Stimulated activated memory B cell treated with anti-CD40 and anti-IgM and Interleukin-4, amounts not matched to agents 10 μg/mL and 1 μg/mL and 100 μg/mL, for 72 hours (primary cell): ENCODE results near the gene DHX16.

Experiments
- ATAC-seq: fragments of 150-1000 bp; cut with Tn5 transposase; 2 replicates; pipeline ENCODE4 v1.10.0; 2021
- H3K27ac Mint-ChIP-seq: one replicate; pipeline ENCODE4 v1.8.0; 2022; ENCODE audit warnings: mild to moderate bottlenecking, mixed read lengths
- H3K27me3 Mint-ChIP-seq: one replicate; pipeline ENCODE4 v1.8.0; 2022; ENCODE audit warnings: mixed read lengths
- H3K36me3 Mint-ChIP-seq: one replicate; pipeline ENCODE4 v1.8.0; 2022; ENCODE audit warnings: mixed read lengths
- H3K4me1 Mint-ChIP-seq: one replicate; pipeline ENCODE4 v1.8.0; 2022; ENCODE audit warnings: mixed read lengths
- H3K4me3 Mint-ChIP-seq: one replicate; pipeline ENCODE4 v1.8.0; 2022; ENCODE audit warnings: mild to moderate bottlenecking, moderate library complexity, mixed read lengths
- H3K9me3 Mint-ChIP-seq: one replicate; pipeline ENCODE4 v1.8.0; 2022; ENCODE audit warnings: mixed read lengths

Gene DHX16

DNA sequence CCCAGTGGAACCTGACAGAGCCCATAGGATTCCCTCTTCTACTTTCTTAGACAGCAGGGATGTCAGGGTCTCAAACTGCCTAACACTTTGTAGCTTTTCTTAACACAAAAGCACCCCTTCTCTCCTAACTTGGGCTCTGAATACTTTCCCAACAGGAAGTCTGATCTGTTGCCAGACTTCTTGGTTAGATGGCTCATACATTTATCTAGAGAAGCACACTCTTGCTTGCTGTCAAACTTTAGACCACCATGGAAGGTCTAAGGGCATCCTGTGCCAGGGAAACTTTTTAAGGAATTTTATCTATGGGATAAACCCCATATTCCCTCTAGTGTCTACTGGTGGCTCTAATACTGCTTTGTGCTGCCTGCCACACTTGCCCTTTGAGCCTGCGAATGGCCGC lies 29.1 kb downstream of the DHX16 start:
- no peaks in the 10 kb centered on the region for H3K27me3 Mint-ChIP-seq
- H3K27ac Mint-ChIP-seq = no peak overlapping the region
- peaks cover 30% of the 10 kb centered on the region for H3K4me1 Mint-ChIP-seq

GRCh38 chr6:30641048-30641447 lies 31.8 kb downstream of the DHX16 start:
- Mint-ChIP-seq H3K36me3 (peaks cover 37% of the 10 kb centered on the region), H3K4me3 (no peak overlapping the region), H3K9me3 (no peaks in the 10 kb centered on the region), H3K27ac (no peak overlapping the region), H3K27me3 (no peaks in the 10 kb centered on the region), H3K4me1 (peaks cover 18% of the 10 kb centered on the region)
- no peak for ATAC-seq

More for the DNA sequence above, 29.1 kb downstream of the DHX16 start:
- H3K36me3 Mint-ChIP-seq = peaks cover 36% of the 10 kb centered on the region
- H3K4me3 Mint-ChIP-seq = no peak overlapping the region
- H3K9me3 Mint-ChIP-seq = no peaks in the 10 kb centered on the region
- no peak for ATAC-seq

- ATAC-seq = no peak
- Mint-ChIP-seq H3K4me3 (no peak overlapping the region), H3K9me3 (no peaks in the 10 kb centered on the region), H3K27ac (no peak overlapping the region), H3K27me3 (no peaks in the 10 kb centered on the region), H3K4me1 (peaks cover 12% of the 10 kb centered on the region), H3K36me3 (peaks cover 37% of the 10 kb centered on the region)
Observed at GRCh38 chr6:30640481-30640880, 32.3 kb downstream of the DHX16 start.

- H3K36me3 Mint-ChIP-seq = peaks cover 41% of the 10 kb centered on the region
- no peak for ATAC-seq
- no peaks in the 10 kb centered on the region for H3K27me3 Mint-ChIP-seq
- no peaks in the 10 kb centered on the region for H3K9me3 Mint-ChIP-seq
- peaks cover 7% of the 10 kb centered on the region for H3K4me1 Mint-ChIP-seq
- H3K27ac Mint-ChIP-seq = no peak overlapping the region
- no peak overlapping the region for H3K4me3 Mint-ChIP-seq
Observed at GRCh38 chr6:30635834-30636233, 37.0 kb downstream of the DHX16 start.

- Mint-ChIP-seq H3K27me3 (no peaks in the 10 kb centered on the region), H3K4me1 (peaks cover 29% of the 10 kb centered on the region), H3K4me3 (peak within 1 kb of the TSS; percentile 96), H3K27ac (peak within 1 kb of the TSS; percentile 86), H3K9me3 (no peaks in the 10 kb centered on the region), H3K36me3 (peaks cover 46% of the 10 kb centered on the region)
- ATAC-seq = peak; percentile 99
Observed at GRCh38 chr6:30626484-30627366, 46.1 kb downstream of the DHX16 start, which contains the start of gene ATAT1. TSS of gene ATAT1 (plus strand) at chr6:30626874.

- peak overlapping the region; percentile 86 for H3K27ac Mint-ChIP-seq
- H3K4me1 Mint-ChIP-seq = peaks cover 29% of the 10 kb centered on the region
- ATAC-seq = no peak
- peaks cover 36% of the 10 kb centered on the region for H3K36me3 Mint-ChIP-seq
- no peaks in the 10 kb centered on the region for H3K9me3 Mint-ChIP-seq
- H3K27me3 Mint-ChIP-seq = no peaks in the 10 kb centered on the region
- H3K4me3 Mint-ChIP-seq = no peak overlapping the region
Observed at GRCh38 chr6:30625511-30625910, 47.3 kb downstream of the DHX16 start.

- Mint-ChIP-seq H3K4me1 (peaks cover 15% of the 10 kb centered on the region), H3K36me3 (peaks cover 47% of the 10 kb centered on the region)
Observed at GRCh38 chr6:30619561-30619960, 53.2 kb downstream of the DHX16 start.

DNA sequence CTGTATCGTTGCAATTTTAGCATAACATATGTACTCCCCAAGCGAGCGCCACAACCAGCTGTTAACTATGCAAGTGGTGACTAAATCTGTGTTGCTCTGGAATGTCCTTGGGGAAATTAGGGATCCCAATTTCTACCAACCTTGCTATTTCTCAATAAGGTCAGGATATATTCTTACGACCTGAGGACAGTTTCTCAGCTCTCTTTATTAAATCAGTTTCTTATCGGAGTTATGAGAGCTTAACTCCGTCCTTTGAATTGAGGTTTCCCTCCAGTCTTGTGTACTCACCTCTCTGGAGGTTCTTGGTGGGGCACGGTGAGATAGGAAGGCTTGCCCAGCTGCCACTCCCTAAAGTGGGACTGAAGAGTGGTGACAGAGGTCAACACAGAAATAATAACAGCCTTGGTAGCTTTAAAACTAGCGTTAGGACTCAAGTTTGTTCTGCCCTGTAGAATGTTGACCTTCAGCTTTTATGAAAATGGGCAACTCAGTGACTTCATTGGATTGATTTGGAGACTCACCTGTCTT lies 54.5 kb downstream of the DHX16 start:
- no peak for ATAC-seq
- Mint-ChIP-seq H3K36me3 (peaks cover 51% of the 10 kb centered on the region), H3K4me3 (peak overlapping the region; percentile 89), H3K27me3 (no peaks in the 10 kb centered on the region), H3K9me3 (no peaks in the 10 kb centered on the region), H3K27ac (peak overlapping the region; percentile 97), H3K4me1 (peaks cover 28% of the 10 kb centered on the region)

More at GRCh38 chr6:30619561-30619960, 53.2 kb downstream of the DHX16 start:
- no peaks in the 10 kb centered on the region for H3K9me3 Mint-ChIP-seq
- H3K27ac Mint-ChIP-seq = peak overlapping the region; percentile 97
- ATAC-seq = no peak
- H3K27me3 Mint-ChIP-seq = no peaks in the 10 kb centered on the region
- H3K4me3 Mint-ChIP-seq = peak overlapping the region; percentile 89

GRCh38 chr6:30617565-30618269 lies 55.1 kb downstream of the DHX16 start, which contains the start of gene MRPS18B:
TSS of gene MRPS18B (plus strand) at chr6:30617840. CDS start at chr6:30617866, 26 bp downstream.
- Mint-ChIP-seq H3K27ac (peak within 1 kb of the TSS; percentile 97), H3K36me3 (peaks cover 51% of the 10 kb centered on the region), H3K9me3 (no peaks in the 10 kb centered on the region), H3K27me3 (no peaks in the 10 kb centered on the region), H3K4me1 (peaks cover 34% of the 10 kb centered on the region), H3K4me3 (peak within 1 kb of the TSS; percentile 89)
- ATAC-seq = peak; percentile 92

DNA sequence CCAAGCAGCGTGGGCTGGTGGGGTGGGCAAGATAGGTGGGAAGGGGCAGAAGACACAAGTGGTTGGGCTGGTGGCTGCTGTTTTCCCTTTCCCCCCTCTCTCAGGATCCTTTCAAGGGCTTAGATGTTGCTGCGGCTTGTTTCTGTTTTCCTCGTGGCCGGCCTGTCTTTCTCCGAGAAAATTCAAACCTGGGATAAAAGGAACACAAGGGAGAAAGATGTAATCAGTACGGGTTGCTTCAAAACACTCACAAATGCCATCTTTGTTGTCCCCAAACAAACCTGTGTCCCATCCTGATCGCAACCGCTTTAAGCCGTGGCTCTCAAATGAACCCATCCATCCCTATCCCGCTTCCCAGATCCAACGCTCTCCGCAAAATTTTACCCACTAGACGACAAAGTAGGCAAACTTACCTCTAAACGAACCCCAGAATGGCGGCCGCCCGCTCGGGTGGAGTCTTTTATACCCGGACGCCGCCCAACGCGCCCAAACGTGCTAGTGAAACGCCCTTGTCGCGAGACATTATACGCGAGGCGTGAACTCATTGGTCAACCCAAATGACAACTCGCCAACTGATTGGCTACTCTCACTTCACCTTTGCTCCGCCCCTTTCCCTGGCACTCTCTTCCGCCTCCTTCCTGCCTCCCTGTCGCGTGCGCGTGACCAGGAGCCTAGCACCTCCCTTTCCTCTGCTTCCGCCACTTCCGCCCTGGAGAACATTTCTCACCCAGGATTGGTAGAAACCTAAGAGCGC lies 55.8 kb downstream of the DHX16 start, which contains the start of gene PPP1R10:
Gene PPP1R10, minus strand, starts transcription at position 433 of the 754 bp plus-strand sequence. CDS start 7,299 bp downstream, outside the sequence.
- peaks cover 38% of the 10 kb centered on the region for H3K4me1 Mint-ChIP-seq
- peaks cover 47% of the 10 kb centered on the region for H3K36me3 Mint-ChIP-seq

GRCh38 chr6:30615958-30616810 lies 56.6 kb downstream of the DHX16 start:
- Mint-ChIP-seq H3K9me3 (no peaks in the 10 kb centered on the region), H3K4me3 (peak overlapping the region; percentile 89), H3K36me3 (peaks cover 53% of the 10 kb centered on the region), H3K27me3 (no peaks in the 10 kb centered on the region), H3K27ac (peak overlapping the region; percentile 97), H3K4me1 (peaks cover 46% of the 10 kb centered on the region)
- no peak for ATAC-seq

More for the DNA sequence above, 55.8 kb downstream of the DHX16 start, which contains the start of gene PPP1R10:
- no peaks in the 10 kb centered on the region for H3K9me3 Mint-ChIP-seq
- peak within 1 kb of the TSS; percentile 89 for H3K4me3 Mint-ChIP-seq
- H3K27me3 Mint-ChIP-seq = no peaks in the 10 kb centered on the region
- H3K27ac Mint-ChIP-seq = peak within 1 kb of the TSS; percentile 97
- peak; percentile 94 for ATAC-seq

- ATAC-seq = no peak
- peaks cover 52% of the 10 kb centered on the region for H3K4me1 Mint-ChIP-seq
- no peaks in the 10 kb centered on the region for H3K27me3 Mint-ChIP-seq
- peaks cover 57% of the 10 kb centered on the region for H3K36me3 Mint-ChIP-seq
- no peaks in the 10 kb centered on the region for H3K9me3 Mint-ChIP-seq
- H3K4me3 Mint-ChIP-seq = peak overlapping the region; percentile 89
- H3K27ac Mint-ChIP-seq = peak overlapping the region; percentile 97
Observed at GRCh38 chr6:30615219-30615957, 57.4 kb downstream of the DHX16 start.

- H3K27me3 Mint-ChIP-seq = no peaks in the 10 kb centered on the region
- peak overlapping the region; percentile 89 for H3K4me3 Mint-ChIP-seq
- peak; percentile 79 for ATAC-seq
- H3K27ac Mint-ChIP-seq = peak overlapping the region; percentile 97
- H3K9me3 Mint-ChIP-seq = no peaks in the 10 kb centered on the region
- H3K36me3 Mint-ChIP-seq = peaks cover 56% of the 10 kb centered on the region
- peaks cover 54% of the 10 kb centered on the region for H3K4me1 Mint-ChIP-seq
Observed at GRCh38 chr6:30614843-30615218, 58.0 kb downstream of the DHX16 start.
